H9 (cell line): ENCODE results near the gene BRAT1. TPM values are rescaled to one million over a fixed set of nuclear protein-coding genes. Genes with fewer than 3 reads are reported as not detected.

Experiments used
- DNase-seq: peaks from one replicate; pipeline ENCODE4 v3.0.0-alpha.2; 2017
- H2AFZ ChIP-seq: one replicate; pipeline ENCODE4 v1.6.1; 2013; ENCODE audit warnings: mild to moderate bottlenecking, low read length, control low read depth, moderate library complexity
- H2AK5ac ChIP-seq: 2 replicates; pipeline ENCODE4 v1.6.1; 2013; ENCODE audit warnings: low read length, control low read depth, mixed read lengths; ENCODE audit not compliant: insufficient read length
- H2BK120ac ChIP-seq: one replicate; pipeline ENCODE4 v1.6.1; 2013; ENCODE audit warnings: low read depth, mild to moderate bottlenecking, low read length, control low read depth, inconsistent platforms; ENCODE audit not compliant: poor library complexity, severe bottlenecking
- H2BK12ac ChIP-seq: 2 replicates; pipeline ENCODE4 v1.6.1; 2013; ENCODE audit warnings: low read length, control low read depth, mixed read lengths, low read depth; ENCODE audit not compliant: insufficient read length
- H2BK15ac ChIP-seq: 2 replicates; pipeline ENCODE4 v1.6.1; 2013; ENCODE audit warnings: low read depth, low read length, control low read depth
- H2BK20ac ChIP-seq: one replicate; pipeline ENCODE4 v1.6.1; 2013; ENCODE audit warnings: low read depth, mild to moderate bottlenecking, low read length, control low read depth, inconsistent platforms; ENCODE audit not compliant: poor library complexity, severe bottlenecking
- H2BK5ac ChIP-seq: 2 replicates; pipeline ENCODE4 v1.6.1; 2013; ENCODE audit warnings: low read length, control low read depth, mixed read lengths; ENCODE audit not compliant: insufficient read length
- H3K14ac ChIP-seq: 2 replicates; pipeline ENCODE4 v1.6.1; 2013; ENCODE audit warnings: low read length, control low read depth; ENCODE audit not compliant: insufficient read depth
- H3K18ac ChIP-seq: 2 replicates; pipeline ENCODE4 v1.6.1; 2013; ENCODE audit warnings: low read depth, mild to moderate bottlenecking, mixed read lengths, low read length, control low read depth; ENCODE audit not compliant: insufficient read length
- H3K23ac ChIP-seq: 2 replicates; pipeline ENCODE4 v1.6.1; 2013; ENCODE audit warnings: low read length, control low read depth, mixed read lengths, low read depth; ENCODE audit not compliant: insufficient read length
- H3K23me2 ChIP-seq: 2 replicates; pipeline ENCODE4 v1.6.1; 2013; ENCODE audit warnings: low read depth, mild to moderate bottlenecking, mixed read lengths, low read length, control low read depth; ENCODE audit not compliant: insufficient read length, poor library complexity, severe bottlenecking
- H3K27ac ChIP-seq: 2 replicates; pipeline ENCODE4 v1.5.1; 2013; ENCODE audit warnings: low read length, control low read depth, mixed read lengths, low read depth; ENCODE audit not compliant: insufficient read length
- H3K27me3 ChIP-seq: 2 replicates; pipeline ENCODE4 v1.6.1; 2013; ENCODE audit warnings: low read length, control low read depth, inconsistent platforms; ENCODE audit not compliant: insufficient read depth
- H3K4ac ChIP-seq: 2 replicates; pipeline ENCODE4 v1.6.1; 2013; ENCODE audit warnings: low read depth, mild to moderate bottlenecking, control low read depth, inconsistent platforms, low read length, moderate library complexity
- H3K4me1 ChIP-seq: 2 replicates; pipeline ENCODE4 v1.6.1; 2013; ENCODE audit warnings: low read length, control low read depth, inconsistent platforms; ENCODE audit not compliant: insufficient read depth
- H3K4me2 ChIP-seq: 2 replicates; pipeline ENCODE4 v1.6.1; 2013; ENCODE audit warnings: low read length, control low read depth, mixed read lengths; ENCODE audit not compliant: insufficient read length, insufficient read depth
- H3K56ac ChIP-seq: 2 replicates; pipeline ENCODE4 v1.6.1; 2013; ENCODE audit warnings: low read depth, mild to moderate bottlenecking, mixed read lengths, low read length, control low read depth; ENCODE audit not compliant: insufficient read length
- H3K79me1 ChIP-seq: 2 replicates; pipeline ENCODE4 v1.6.1; 2013; ENCODE audit warnings: low read depth, mild to moderate bottlenecking, moderate library complexity, low read length, control low read depth, inconsistent platforms; ENCODE audit not compliant: insufficient read depth, poor library complexity, severe bottlenecking
- H3K79me2 ChIP-seq: 2 replicates; pipeline ENCODE4 v1.6.1; 2013; ENCODE audit warnings: low read length, control low read depth, inconsistent platforms; ENCODE audit not compliant: insufficient read depth
- H3K9ac ChIP-seq: 2 replicates; pipeline ENCODE4 v1.6.1; 2013; ENCODE audit warnings: low read length, control low read depth, mixed read lengths; ENCODE audit not compliant: insufficient read length; ENCODE audit errors: extremely low read depth
- H3K9me3 ChIP-seq: one replicate; pipeline ENCODE4 v1.6.1; 2013; ENCODE audit warnings: low read depth, low read length, inconsistent platforms; ENCODE audit not compliant: control insufficient read depth
- H3T11ph ChIP-seq: one replicate; pipeline ENCODE4 v1.6.1; 2013; ENCODE audit warnings: mild to moderate bottlenecking, low read length, control low read depth, inconsistent platforms
- H4K20me1 ChIP-seq: one replicate; pipeline ENCODE4 v1.6.1; 2013; ENCODE audit not compliant: control insufficient read depth, insufficient read length, insufficient read depth
- H4K5ac ChIP-seq: 2 replicates; pipeline ENCODE4 v1.6.1; 2013; ENCODE audit warnings: low read depth, mild to moderate bottlenecking, mixed read lengths, low read length, control low read depth; ENCODE audit not compliant: insufficient read length
- H4K8ac ChIP-seq: replicated peaks from 2 replicates; pipeline ENCODE4 v1.6.1; 2013; ENCODE audit warnings: low read length, control low read depth, mixed read lengths, low read depth; ENCODE audit not compliant: insufficient read length
- H4K91ac ChIP-seq: 2 replicates; pipeline ENCODE4 v1.6.1; 2013; ENCODE audit warnings: low read depth, mild to moderate bottlenecking, moderate library complexity, mixed read lengths, low read length, control low read depth; ENCODE audit not compliant: insufficient read length
- H3K27ac Mint-ChIP-seq, 3 experiments: 2 replicates in 2 of 3; 3 replicates in 1 of 3; pipeline ENCODE4 v1.8.0; 2020 to 2021; ENCODE audit warnings: mixed read lengths in 3 of 3, mild to moderate bottlenecking in 1 of 3, moderate library complexity in 1 of 3
- H3K27me3 Mint-ChIP-seq: 2 replicates; pipeline ENCODE4 v1.8.0; 2021; ENCODE audit warnings: low read depth, mild to moderate bottlenecking, moderate library complexity, mixed read lengths
- H3K36me3 Mint-ChIP-seq, 3 experiments: 2 replicates in 2 of 3; 3 replicates in 1 of 3; pipeline ENCODE4 v1.8.0; 2020 to 2021; ENCODE audit warnings: low read depth in 3 of 3, mixed read lengths in 3 of 3; ENCODE audit not compliant: insufficient read depth in 1 of 3
- H3K4me1 Mint-ChIP-seq, 2 experiments: 2 replicates each; pipeline ENCODE4 v1.8.0; 2020; ENCODE audit warnings: mixed read lengths in 2 of 2
- H3K4me3 Mint-ChIP-seq, 2 experiments: 2 replicates in 1 of 2; 3 replicates in 1 of 2; pipeline ENCODE4 v1.8.0; 2020 to 2021; ENCODE audit warnings: mild to moderate bottlenecking in 2 of 2, mixed read lengths in 2 of 2, moderate library complexity in 1 of 2
- H3K9me3 Mint-ChIP-seq, 2 experiments: 2 replicates in 1 of 2; 3 replicates in 1 of 2; pipeline ENCODE4 v1.8.0; 2020; ENCODE audit warnings: mild to moderate bottlenecking in 2 of 2, mixed read lengths in 2 of 2, moderate library complexity in 1 of 2
- WGBS: extraction: QIAGEN DNeasy Blood & Tissue Kit; methylation state at CpG from one replicate; pipeline ENCODE4 v1.1.7; 2013; ENCODE audit warnings: missing lambda C conversion rate, low lambda C conversion rate, mixed read lengths; ENCODE audit not compliant: insufficient read length; ENCODE audit errors: extremely low coverage; 5-methylcytosine and 5-hydroxymethylcytosine counted together
- total RNA-seq: library from RNA; stranded (reverse); gene quantifications from 2 replicates; pipeline ENCODE4 v1.2.1, GENCODE V29; 2021
- TF ChIP-seq, protein P1 (sequence below): fragments of 200-600 bp; sonication (generic); conservative IDR thresholded peaks from 3 replicates; pipeline ENCODE4 v1.8.0; 2021; ENCODE audit warnings: antibody characterized with exemption, mild to moderate bottlenecking

Gene BRAT1
- total RNA-seq, 1 experiment from 2014 or later: 41.2 TPM

DNA sequence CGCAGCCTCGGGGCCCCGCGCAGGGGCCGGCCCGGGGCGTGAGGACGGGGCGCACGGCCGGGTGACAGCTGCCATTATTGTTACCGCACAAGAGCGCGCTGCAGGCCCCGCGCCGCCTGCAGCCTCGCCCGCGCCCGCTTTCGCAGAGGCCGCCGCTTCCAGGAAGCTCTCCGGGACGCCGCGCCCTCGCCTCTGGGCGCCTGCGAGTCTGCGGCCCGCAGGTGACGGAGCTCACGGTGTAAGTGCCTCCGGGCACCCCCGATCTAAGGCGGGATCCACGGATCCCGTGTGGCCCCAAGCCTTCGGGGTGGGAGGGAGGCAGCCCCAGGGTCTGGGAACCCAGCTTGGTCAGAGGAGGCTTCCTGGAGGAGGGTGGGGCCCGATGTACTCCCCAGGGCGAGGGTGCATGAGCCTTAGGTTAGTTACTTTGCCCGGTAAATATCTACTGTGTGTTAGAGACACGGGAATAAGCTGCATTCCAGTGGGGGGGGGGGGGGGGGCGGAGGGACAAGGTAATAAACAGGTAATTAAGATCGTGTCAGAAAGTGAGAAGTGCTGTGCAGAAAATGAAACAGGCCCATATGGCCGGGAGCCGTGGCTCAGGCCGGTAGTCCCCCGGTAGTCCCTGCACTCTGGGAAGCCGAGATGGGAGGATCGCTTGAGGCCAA lies 4.1 kb upstream of the BRAT1 start:
- no peak overlapping the region for H3K27ac ChIP-seq
- no CpG with 5 or more reads among the region's 53 CpGs for WGBS
- H4K20me1 ChIP-seq: no peaks in the 10 kb centered on the region
- no peaks in the 10 kb centered on the region for H3K79me1 ChIP-seq
- Mint-ChIP-seq H3K27ac (no peak overlapping the region), H3K36me3 (peaks cover 0 to 5% (median 2%) of the 10 kb centered on the region in 3 experiments; a peak in 3 of 7 replicates), H3K4me1 (peaks cover 3% of the 10 kb centered on the region in 2 experiments), H3K27me3 (peaks cover 5% of the 10 kb centered on the region; the same call in 1 of the 2 replicates), H3K4me3 (peak overlapping the region; percentile 65 to 77), H3K9me3 (no peaks in the 10 kb centered on the region)
- H3K79me2 ChIP-seq: no peaks in the 10 kb centered on the region
- no peak overlapping the region for H4K91ac ChIP-seq
- H4K8ac ChIP-seq: no peak overlapping the region
- no peak overlapping the region for H2BK5ac ChIP-seq
- H3K18ac ChIP-seq: no peak overlapping the region
- H3K9me3 ChIP-seq: no peaks in the 10 kb centered on the region
- no peak overlapping the region for H2BK15ac ChIP-seq
- no peak overlapping the region for H4K5ac ChIP-seq
- no peak overlapping the region for H2BK20ac ChIP-seq
- peaks cover 9% of the 10 kb centered on the region for H3K23me2 ChIP-seq
- H3K4me1 ChIP-seq: no peaks in the 10 kb centered on the region
- no peak overlapping the region for H3K4ac ChIP-seq
- no peak for DNase-seq
- no peak overlapping the region for H3K14ac ChIP-seq
- H2BK12ac ChIP-seq: no peak overlapping the region
- H3K27me3 ChIP-seq: no peaks in the 10 kb centered on the region
- no peak overlapping the region for H2AK5ac ChIP-seq
- no peak overlapping the region for H2AFZ ChIP-seq
- TF ChIP-seq, protein P1, sequence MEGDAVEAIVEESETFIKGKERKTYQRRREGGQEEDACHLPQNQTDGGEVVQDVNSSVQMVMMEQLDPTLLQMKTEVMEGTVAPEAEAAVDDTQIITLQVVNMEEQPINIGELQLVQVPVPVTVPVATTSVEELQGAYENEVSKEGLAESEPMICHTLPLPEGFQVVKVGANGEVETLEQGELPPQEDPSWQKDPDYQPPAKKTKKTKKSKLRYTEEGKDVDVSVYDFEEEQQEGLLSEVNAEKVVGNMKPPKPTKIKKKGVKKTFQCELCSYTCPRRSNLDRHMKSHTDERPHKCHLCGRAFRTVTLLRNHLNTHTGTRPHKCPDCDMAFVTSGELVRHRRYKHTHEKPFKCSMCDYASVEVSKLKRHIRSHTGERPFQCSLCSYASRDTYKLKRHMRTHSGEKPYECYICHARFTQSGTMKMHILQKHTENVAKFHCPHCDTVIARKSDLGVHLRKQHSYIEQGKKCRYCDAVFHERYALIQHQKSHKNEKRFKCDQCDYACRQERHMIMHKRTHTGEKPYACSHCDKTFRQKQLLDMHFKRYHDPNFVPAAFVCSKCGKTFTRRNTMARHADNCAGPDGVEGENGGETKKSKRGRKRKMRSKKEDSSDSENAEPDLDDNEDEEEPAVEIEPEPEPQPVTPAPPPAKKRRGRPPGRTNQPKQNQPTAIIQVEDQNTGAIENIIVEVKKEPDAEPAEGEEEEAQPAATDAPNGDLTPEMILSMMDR: no peak
- no peak overlapping the region for H3K56ac ChIP-seq
- H3K4me2 ChIP-seq: peak overlapping the region; percentile 59
- H2BK120ac ChIP-seq: no peak overlapping the region
- no peak overlapping the region for H3T11ph ChIP-seq
- no peak overlapping the region for H3K9ac ChIP-seq
- H3K23ac ChIP-seq: no peak overlapping the region
